GM06990 (cell line): ENCODE results near the gene TMEM81.

Experiments
- DNase-seq: peaks from one replicate; pipeline ENCODE4 v3.0.0-alpha.2; 2011; ENCODE audit not compliant: insufficient read length; ENCODE audit errors: extremely low read depth
- H3K27me3 ChIP-seq: replicated peaks from 2 replicates; pipeline ENCODE4 v1.6.0; 2011; ENCODE audit warnings: low read length; ENCODE audit not compliant: control insufficient read depth, insufficient read depth
- H3K36me3 ChIP-seq: 2 replicates; pipeline ENCODE4 v1.5.1; 2011; ENCODE audit warnings: low read length; ENCODE audit not compliant: control insufficient read depth, insufficient read depth
- H3K4me3 ChIP-seq: replicated peaks from 2 replicates; pipeline ENCODE4 v1.5.1; 2011; ENCODE audit warnings: low read depth, mild to moderate bottlenecking, control low read depth, low read length
- TF ChIP-seq, protein P1 (sequence below): IDR thresholded peaks from 2 replicates; pipeline ENCODE4 v1.5.1; 2011; ENCODE audit warnings: low read length, control low read depth, mild to moderate bottlenecking, inconsistent platforms; ENCODE audit not compliant: insufficient read depth, poor library complexity, severe bottlenecking

Gene TMEM81

GRCh38 chr1:205053296-205053695 is 31.0 kb downstream of the TMEM81 start:
- no peaks in the 10 kb centered on the region for H3K36me3 ChIP-seq
- no peak for DNase-seq
- H3K27me3 ChIP-seq = no peaks in the 10 kb centered on the region; the same call in none of the 2 replicates
- H3K4me3 ChIP-seq = no peak overlapping the region
- TF ChIP-seq, protein P1, sequence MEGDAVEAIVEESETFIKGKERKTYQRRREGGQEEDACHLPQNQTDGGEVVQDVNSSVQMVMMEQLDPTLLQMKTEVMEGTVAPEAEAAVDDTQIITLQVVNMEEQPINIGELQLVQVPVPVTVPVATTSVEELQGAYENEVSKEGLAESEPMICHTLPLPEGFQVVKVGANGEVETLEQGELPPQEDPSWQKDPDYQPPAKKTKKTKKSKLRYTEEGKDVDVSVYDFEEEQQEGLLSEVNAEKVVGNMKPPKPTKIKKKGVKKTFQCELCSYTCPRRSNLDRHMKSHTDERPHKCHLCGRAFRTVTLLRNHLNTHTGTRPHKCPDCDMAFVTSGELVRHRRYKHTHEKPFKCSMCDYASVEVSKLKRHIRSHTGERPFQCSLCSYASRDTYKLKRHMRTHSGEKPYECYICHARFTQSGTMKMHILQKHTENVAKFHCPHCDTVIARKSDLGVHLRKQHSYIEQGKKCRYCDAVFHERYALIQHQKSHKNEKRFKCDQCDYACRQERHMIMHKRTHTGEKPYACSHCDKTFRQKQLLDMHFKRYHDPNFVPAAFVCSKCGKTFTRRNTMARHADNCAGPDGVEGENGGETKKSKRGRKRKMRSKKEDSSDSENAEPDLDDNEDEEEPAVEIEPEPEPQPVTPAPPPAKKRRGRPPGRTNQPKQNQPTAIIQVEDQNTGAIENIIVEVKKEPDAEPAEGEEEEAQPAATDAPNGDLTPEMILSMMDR = no peak

DNA sequence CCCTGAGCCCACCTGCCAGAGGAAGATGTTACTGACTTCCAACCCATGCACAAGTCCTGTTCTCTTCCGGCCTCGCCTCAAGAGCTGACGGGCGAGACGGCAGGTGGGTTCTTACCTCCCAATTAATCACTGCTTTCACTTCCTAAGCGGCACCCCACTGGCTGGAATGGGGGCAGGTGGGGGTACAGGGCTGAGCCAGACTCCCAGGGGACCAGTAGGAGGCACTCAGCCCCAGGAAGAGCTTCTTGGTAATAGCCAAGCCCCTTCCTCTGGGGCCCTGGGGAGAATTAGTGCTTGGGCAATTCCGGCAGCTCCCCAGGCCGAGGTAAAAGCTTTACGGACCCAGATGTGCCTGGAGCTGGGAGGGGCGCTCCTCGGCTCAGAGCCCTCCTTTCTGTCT is 31.6 kb downstream of the TMEM81 start:
- no peaks in the 10 kb centered on the region; the same call in none of the 2 replicates for H3K27me3 ChIP-seq
- TF ChIP-seq, protein P1 = no peak
- no peak overlapping the region for H3K4me3 ChIP-seq
- no peaks in the 10 kb centered on the region for H3K36me3 ChIP-seq
- DNase-seq = no peak

DNA sequence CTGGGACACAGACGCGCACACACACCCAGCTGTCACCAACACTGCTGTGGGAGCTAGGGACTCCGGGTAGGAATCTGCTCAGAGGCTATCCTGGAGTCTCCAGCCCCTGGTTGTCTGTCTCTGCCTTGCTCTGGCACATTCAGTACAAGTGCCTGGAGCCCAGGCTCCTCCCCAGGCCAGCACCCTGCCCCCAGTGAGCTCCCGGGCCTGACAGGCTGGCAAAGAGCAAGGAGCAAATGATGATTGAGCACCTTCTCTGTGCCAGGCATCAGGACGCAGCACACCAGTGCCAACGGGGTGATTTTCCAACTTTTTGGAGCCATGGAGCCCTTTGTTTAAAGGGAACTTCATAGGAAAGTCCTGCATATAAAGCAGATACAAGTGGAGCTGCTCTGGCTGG is 34.8 kb downstream of the TMEM81 start:
- H3K27me3 ChIP-seq = peaks cover 2% of the 10 kb centered on the region
- no peaks in the 10 kb centered on the region for H3K36me3 ChIP-seq
- TF ChIP-seq, protein P1 = no peak

DNA sequence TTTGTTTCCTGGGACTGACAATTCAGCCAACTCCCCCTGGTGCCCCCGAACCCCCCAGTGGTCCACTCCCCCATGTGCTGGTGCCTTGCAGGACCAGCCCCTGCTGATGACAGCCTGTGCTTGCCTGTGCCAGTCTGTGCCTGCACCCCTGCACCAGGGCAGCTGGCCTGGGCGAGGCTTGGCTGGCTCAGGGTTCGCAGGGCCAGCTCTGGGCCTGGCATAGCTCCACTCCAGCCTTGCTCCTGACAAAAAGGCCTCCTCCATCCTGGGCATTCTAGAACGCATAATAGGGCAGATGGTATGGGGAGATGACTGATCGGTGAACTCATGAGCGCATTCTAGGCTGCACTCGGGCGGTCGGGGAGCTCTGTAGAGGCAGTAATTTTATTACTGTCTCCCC is 35.9 kb downstream of the TMEM81 start:
- no peak overlapping the region for H3K4me3 ChIP-seq
- H3K36me3 ChIP-seq = no peaks in the 10 kb centered on the region
- H3K27me3 ChIP-seq = peaks cover 2% of the 10 kb centered on the region
- no peak for DNase-seq
- TF ChIP-seq, protein P1 = no peak

More for the DNA sequence above, 34.8 kb downstream of the TMEM81 start:
- H3K4me3 ChIP-seq = no peak overlapping the region
- no peak for DNase-seq

GRCh38 chr1:205047764-205048231 is 36.5 kb downstream of the TMEM81 start:
- TF ChIP-seq, protein P1 = no peak
- DNase-seq = no peak
- H3K4me3 ChIP-seq = no peak overlapping the region

GRCh38 chr1:205046870-205047269 is 37.4 kb downstream of the TMEM81 start:
- TF ChIP-seq, protein P1 = no peak
- no peak for DNase-seq
- Histone ChIP-seq H3K36me3 (no peaks in the 10 kb centered on the region), H3K27me3 (peaks cover 2% of the 10 kb centered on the region), H3K4me3 (no peak overlapping the region)

More at GRCh38 chr1:205047764-205048231, 36.5 kb downstream of the TMEM81 start:
- Histone ChIP-seq H3K27me3 (peaks cover 2% of the 10 kb centered on the region), H3K36me3 (no peaks in the 10 kb centered on the region)
